ENCODE measurements around the gene BBS9.

BBS9 gene

DNA sequence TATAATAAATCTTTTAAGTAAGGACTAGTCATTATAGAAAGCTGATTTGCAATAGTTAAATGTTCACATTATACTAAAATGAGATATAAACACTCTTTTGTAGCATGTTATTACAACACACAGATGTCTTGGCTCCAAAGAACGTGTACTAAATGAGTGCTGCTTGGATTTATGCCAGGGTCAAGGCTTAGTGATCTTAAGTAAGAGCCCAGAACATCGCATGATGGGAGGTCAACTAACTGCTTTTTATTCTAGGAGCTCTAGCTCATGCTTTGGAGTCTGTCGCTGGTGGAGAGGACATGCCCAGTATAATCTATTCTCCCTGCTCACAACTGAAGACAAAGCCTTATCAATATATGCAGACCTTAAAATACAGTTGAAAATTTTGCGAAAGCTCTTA, 315.1 kb downstream of the BBS9 start:
- DNase-seq = peak; percentile 17

DNA sequence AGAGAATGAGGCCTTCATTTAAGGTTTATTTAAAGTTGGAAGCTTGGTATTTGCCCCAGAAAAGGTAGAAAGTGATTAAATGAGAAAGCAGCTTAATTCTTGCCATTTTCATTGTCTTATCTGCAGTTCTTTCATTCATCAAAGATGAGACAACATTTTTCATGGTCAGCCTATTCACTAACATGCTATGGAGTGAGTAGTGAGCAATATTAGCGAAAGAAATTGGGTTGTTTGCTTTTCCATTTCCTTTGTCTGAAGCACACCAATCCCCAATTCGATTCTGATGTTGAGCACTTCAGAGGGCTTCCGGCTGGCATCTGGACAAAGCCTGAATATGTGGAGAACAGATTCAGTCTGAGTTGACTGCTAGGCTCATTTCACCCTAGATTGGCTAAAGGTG, 317.2 kb downstream of the BBS9 start:
- DNase-seq = no peak

DNA sequence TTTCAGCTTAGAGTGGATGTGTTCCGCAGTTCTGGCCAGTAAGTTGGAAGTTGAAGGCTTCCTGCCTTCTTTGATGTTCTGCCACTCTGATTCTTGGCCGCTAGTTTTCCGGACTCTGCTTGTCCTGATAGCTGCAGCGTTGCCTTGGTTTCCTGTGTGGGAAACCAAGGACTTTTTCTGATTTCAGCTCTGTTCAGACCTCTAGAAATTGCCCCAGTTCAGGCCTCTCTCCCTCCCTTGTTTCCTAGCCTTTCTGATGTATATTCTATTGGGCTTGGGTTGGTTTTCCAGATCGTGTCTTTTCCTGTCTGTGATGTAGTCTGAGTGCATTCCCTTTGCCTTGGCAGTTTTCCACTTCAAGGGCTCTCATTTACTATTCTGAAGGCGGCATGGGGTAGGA, 318.7 kb downstream of the BBS9 start:
- no peak for DNase-seq

DNA sequence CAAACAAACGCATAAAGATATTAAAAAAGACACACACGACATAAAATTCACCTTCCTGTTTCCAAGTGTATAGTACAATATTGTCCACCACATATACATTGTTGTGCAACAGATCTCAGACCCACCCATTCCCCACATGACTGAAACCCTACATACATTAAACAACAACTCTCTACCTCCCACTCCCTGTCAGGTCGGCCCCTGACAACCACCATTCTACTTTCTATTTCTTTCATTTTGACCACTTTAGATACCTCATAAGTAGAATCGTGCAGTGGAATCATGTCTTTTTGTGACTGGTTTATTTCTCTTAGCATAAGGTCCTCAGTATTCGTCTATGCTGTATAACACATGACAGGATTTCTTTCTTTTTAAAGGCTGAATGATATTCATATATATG, 320.5 kb downstream of the BBS9 start:
- DNase-seq = no peak

DNA sequence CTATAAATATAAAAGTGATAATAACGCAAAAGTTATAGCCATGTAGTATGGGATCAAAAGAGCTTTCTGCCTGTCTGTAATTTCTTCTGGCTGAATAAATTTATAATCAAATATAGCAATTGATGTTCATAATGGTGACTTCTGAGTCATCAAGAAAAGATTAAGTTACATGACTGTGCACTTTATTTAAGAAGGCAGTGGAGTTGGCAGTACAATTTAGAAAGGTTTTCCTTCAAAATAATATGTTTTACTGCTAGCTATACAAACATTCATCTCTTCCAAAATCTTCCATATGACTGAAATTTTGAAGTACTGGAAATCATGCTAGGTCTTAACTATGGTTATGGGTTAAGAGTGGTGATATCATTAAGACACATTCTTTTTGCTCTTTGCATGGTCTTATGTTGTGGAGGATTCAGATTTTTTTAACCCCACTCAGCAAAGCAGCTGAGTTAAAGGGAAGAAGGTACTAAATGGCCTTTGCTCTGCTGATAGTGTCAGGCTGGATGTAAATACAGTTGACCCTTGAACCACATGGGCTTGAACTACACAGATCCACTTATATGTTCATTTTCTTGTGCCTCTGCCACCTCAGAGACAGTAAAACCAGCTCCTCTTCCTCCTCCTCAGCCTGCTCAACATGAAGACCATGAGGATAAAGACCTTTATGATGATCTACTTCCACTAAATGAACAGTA, 323.6 kb downstream of the BBS9 start:
- peak; percentile 18 for DNase-seq

DNA sequence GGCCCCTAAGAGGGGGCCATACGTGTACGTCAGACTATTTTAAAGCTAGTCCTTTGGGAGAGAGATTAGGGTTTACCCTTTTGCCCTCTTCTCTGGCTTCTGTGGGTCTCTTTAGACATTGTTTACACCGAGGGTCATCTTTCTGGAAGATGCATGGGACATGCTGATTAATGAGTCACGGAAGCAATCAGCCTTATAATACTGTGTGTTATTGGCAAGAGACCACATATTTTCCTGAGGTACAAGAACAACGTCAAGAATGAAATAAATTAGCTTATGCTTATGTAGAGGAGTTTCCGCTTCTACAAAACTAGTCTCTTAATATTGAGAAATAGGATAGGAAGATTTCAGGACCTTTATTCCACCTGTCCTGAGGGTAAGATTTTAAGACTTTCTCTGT, 327.7 kb downstream of the BBS9 start:
- peak; percentile 17 for DNase-seq

DNA sequence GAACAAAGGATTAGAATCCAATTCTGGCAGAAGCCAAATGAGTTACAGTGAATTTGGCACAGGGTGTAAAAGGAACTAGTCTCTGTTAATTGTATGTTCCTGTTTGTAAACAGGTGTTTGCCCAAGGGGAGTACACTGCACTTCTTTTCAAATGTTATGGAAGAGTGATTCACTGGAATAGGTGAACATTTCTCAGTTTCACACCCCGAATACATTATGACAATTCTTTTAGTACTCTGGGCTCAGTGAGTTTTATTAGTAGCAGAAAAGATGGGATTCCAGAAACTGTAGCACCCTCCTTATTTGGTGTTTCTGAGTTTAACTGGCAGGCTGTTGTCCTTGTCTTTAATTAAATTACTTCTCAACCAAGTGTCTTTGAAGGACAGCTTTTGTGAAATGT, 329.2 kb downstream of the BBS9 start:
- no peak for DNase-seq

DNA sequence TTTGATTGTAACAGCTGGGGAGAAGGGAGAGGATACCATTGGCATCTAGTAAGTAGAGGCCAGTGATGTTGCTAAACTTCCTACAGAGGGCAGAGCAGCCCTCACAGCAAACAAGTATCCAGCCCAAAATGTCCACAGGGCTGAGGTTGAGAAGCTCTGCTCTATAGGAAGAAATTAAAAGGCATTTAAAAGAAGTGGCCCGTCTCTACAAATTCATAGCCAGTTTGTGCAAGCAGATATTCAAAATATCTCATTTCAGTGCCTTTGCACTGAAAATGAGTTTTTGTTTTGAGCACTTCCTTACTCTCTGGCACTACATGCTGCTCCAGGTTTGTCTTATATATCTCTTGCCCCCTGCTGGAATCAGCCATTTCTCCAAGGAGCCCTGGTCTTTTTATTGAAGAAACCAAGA, 330.0 kb downstream of the BBS9 start:
- DNase-seq = peak; percentile 59

DNA sequence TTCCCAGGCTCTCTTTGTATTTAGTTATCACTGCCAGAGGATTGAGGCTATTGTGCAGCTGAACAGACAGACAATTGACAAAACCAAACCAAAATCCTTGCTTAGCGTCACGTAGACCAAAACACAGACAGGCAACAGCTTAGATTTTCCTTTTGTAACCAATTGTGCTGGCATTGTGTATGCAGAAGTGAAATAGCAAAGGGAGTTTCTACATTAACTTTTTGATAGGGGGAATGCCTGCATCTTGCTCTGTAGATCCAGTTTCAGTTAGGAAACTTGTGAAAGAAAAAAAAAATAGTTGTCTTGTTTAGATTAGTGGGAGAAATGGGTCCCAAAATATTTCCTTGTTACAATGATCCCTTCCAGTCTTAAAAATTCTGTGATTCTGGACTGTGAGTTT, 333.8 kb downstream of the BBS9 start:
- no peak for DNase-seq

DNA sequence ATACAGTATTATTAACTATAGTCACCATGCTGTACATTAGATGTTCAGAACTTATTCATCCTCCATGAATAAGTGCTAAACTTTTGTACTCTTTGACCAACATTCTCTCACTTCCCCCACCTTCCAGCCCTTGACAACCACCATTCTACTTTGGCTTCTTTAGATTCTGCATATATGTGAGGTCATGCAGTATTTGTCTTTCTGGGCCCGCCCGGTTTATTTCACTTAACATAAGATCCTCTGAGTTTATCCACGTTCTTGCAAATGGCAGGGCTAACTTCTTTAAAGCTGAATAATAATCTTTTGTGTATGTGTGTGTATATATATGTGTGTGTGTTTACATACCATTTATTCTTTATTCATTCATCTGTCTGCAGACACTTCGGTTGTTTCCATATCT, 336.8 kb downstream of the BBS9 start:
- no peak for DNase-seq

DNA sequence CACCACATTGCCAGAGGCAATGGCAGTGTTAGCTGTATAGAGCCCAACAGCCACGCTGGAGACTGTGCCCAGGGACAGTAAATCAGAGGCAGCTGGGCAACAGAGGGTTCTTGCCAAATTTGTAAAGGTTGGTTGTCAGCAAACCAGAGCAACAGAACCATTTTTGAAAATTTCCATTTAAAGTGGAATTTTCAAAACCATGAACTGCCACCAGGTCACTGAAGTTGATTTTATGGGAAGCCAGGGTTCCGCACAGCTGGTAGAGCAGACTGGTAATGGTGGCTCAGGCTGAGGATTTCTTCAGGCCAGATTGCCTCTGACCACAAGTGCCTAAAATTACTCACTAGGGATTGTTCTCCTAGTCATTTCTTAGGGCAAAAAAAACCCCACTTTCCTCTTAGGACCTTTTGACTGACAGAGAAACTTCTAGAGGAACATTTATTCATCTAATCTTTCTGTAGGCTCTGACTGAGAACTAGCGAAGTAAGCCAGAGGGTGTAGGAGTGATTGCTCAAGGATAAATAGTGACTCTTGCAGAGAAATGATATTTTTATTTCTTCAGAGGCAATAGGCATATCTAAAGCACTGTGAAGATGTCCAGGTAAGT, 342.4 kb downstream of the BBS9 start:
- no peak for DNase-seq

DNA sequence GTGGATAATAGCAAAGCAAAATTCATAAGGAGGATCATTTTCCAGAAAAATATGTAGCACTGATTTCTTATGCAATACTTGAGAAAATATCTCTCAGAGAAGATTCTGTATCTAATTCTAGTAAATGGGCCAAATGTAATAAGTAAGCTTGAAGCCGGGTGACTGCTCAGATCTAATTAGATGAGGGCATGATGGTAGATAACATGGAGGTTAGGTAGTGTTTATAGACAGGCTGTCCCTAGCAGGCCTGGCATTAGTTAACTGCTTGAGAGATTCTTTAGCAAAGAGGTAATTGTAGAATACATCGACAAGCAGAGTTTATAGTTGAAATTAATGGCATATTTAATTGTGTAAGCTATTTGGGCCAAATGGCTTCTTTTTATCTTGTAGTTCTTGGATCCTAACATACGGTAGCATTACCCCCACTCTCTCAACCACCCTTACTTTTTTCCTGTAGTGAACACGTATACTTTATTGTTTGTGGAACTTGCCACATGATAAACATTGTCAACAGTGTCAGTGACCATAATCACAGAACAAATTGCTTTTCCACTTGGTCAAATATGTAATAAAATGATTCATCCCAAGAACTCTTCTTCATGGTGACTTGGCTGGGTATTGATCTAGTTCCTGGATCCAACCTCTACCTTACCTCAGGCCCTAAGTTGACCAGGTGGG, 343.1 kb downstream of the BBS9 start:
- DNase-seq = no peak

DNA sequence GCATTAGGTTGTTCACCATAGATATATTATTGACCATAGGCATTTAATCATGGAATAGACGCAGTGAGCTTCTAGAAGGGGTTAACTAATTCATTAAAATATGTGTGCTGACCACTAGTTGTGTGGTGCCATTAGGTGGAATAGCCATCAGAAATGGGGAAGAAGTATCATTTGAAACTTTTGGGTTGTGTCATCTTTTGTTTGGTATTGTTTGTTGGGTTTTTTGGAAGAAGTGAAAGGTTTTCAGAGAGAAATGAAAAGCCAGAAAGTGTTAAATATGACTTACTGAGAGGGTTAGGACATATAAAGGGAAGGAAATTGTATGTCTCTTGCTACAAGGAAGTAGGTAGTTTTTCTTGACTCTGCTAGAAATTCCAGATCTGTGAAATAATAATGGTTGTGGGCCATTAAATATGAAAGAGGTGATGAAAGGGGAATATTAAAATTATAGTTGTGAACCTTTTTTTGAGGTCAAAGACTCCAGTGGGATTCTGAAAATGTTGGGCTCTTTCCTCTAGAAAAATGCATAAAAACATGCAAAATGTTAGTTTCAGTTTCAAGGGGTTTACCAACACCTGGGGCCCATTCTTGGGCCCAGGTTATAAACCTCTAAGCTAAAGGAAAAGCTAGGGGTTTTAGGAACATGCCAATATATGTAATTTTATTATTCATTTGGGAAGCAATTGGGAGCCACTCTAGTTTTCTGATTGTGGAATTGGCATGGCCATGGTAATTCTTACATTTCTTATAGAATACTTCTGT, 348.5 kb downstream of the BBS9 start:
- DNase-seq = no peak

DNA sequence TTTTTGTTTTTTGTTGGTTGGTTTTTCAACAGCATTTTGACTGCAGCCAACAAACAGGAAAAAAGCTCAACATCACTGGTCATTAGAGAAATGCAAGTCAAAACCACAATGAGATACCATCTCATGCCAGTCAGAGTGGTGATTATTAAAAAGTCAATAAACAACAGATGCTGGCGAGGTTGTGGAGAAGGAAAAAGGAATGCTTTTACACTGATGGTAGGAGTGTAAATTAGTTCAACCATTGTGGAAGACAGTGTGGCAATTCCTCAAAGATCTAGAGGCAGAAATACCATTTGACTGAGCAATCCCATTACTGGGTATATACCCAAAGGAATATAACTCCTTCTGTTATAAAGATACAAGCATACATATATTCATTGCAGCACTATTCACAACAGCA, 355.1 kb downstream of the BBS9 start:
- peak; percentile 6 for DNase-seq

DNA sequence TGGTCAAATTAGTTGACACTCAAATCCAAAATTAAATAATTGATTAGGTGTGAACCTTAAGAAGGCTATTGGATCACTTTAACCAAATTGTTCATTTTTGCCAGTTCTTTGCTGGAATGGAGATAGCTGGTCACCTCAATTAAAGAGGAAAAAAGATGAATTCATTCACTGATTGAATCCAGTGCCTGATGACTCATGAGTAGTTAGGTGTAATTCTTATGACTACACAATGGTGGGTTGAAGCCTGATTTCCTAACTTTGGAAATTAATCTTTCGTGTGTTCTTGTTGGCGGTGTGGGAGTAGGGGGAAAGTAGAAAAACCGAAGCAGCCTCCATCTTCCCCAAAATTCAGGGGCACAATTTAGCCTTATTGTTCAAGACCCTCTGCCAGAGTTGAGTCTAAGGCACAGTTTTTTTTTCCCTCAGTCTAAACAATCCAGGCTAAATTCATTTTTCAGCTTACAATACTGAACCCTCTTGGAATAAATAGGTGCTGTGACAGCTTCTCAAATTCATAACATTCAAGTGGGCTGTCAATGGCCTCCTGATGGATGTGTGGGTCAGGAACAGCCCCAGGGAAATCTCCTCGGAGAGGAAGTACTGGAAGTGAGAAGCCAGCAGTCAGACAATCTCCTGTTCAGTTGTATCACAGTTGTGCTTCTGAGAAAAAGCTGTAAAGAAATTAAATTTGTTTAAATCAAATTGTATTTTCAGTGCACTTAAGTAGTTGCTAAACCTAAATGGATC, 356.6 kb downstream of the BBS9 start:
- peak; percentile 28 for DNase-seq

DNA sequence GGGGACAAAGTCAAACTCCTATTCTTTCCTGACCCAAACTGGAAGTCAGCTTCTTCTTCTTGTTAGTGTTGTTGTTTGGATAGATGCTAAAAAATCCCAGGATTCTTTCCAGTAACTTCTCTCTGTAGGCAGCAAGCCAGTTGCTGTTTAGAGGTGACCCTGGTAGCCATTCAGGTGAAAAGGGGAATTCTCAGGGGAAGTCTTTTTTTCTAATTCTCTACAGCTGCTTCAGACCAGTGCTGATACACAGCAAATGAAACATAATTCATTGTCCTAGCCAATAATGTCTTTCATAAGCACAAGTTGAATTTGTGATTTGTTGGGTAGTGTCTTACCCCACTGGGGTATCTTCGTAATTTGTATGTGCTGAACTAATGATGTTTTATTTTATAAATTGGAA, 357.3 kb downstream of the BBS9 start:
- DNase-seq = no peak

DNA sequence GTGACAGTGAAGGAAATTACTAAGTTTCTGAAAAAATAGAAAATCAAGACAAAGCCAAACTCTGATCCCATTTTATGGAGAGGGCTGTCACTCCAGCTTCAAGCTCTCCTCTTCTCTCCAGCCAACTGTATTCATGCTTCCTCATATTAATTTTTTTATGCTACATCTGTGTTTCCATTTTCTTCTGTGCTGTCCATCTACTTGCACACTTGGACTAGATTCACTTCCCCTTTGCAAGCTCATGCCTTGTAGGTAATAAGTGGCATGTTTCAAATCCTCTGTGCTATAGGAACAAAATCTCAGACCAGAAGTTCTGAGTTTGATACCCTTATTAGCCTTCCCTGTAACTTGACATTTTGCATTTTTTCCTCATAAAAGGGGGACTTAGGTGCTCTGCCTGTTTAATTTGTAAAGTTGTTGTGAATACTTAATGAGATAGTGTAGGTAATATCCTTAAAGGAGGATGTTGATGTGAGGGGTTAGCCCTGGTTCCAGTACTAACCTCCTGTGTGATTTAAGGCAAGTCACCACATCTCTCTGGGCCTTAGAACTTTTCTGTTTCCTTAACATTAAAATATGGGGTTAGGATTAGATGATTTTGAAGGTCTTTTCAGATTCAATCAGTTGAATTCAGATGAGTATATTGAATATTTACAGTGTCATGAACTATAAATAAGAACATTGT, 358.8 kb downstream of the BBS9 start:
- no peak for DNase-seq

DNA sequence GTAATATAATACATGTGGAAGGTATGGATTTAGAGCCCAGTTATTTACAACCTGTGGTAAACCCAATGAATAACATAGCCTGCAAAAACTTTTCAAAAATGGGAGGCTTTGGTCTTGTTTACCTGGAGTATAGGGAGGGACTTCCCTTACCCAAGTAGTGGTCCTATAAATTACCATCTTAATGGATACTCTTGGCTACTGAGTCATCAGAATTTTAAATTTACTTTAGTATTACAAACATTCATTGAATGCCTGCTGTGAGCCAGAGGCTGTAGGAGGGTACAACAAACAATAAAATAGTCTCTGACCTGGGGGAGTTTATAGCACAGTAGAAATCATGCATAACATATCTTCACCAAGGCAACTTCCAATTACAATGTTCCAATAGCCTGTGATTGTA, 365.1 kb downstream of the BBS9 start:
- peak; percentile 6 for DNase-seq

DNA sequence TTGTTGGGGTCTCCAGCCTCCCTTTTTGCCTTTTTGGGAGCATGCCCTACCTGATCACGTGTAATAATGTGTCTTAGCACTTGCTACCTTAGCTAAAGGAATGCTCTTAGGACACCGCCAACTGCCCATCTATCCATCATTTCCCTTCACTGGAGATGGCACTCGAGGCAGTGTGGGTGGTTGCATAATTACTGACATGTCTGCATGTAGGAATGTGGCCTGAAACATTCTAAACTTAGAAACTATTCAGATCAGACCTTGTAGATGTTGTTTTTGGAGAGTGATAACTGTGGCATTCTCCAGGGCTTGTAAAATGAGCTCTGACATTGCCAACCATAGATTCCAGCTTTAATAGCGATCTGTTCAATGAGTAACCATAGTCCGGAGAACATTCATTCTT, 365.8 kb downstream of the BBS9 start:
- DNase-seq = peak; percentile 58

DNA sequence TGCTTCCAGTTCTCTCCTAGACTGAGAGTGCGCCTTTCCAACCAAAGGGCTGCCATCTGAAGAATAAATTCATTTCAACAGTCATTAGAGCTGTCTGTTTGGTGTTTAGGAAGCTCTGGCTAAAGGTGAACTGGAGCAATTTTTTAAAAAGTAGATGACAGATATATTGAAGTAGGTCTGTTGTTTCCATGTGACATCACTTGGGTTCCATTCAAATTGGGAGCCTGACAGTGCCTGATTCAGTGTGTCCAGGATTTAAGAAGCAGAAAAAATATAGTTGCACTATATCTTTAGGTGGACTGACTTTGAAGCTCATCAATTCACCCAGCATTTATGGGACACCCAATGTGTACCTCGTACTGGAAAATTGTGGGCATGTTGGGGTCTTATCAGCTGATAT, 367.7 kb downstream of the BBS9 start:
- DNase-seq = no peak

DNA sequence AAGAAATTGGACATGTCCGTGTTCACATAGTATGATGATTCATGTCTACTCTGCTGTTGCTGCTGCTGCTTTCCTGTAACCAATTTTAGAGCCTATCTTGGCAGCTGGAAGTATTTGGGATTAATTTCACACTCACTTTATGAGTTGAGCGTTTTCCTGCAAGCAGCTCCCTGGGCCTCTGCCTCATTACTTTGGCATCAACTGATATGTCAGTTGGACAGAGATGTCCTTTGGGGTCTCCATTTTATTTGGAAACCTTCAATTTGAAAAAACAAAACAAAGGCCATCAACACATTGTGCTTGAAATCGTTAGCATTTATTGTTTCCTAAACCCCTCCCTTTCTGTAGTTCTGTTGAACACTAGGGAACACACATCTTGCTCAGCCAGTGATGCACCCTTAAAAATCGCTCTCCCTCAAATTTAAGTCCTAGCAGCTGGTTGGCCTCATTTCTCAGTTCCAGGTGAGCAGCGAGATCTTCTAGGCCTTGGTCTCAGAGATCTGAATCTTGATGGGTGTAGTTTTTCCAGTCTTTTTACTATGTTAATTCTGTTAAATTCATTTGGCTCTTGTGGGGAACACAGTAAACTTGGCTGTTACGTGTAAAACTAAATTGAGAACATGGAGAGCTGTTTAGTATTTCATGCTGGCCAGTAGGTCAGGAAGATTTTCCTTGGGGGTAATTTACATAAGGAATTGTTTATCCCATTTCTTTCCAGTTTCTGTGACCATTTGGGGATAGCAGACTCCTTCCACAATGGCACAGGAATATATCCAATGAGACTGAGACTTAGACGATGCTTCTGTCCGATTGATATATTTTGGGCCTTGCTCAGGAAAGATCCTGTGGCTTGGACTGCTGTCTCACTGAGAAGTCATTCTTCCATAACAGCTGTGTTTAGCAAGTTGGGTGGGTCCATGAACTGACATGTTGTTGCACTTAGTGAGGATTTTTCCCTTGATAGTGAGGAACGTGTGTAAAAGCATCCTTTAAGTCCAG, 371.6 kb downstream of the BBS9 start:
- peak; percentile 62 for DNase-seq

Data from fibroblast of skin of abdomen (primary cell).